Thoracic aorta (tissue), 2 donors: Measurements from ENCODE around the gene CLASP2. TPM values are rescaled to one million over a fixed set of nuclear protein-coding genes. Genes with fewer than 3 reads are reported as not detected.

ENCODE experiments used
- ATAC-seq: fragments of 150-250 bp; one replicate; pipeline ENCODE4 v1.8.0; 2017; ENCODE audit warnings: low read depth; ENCODE audit not compliant: insufficient number of reproducible peaks, low FRiP score
- DNase-seq: peaks from one replicate; pipeline ENCODE4 v3.0.0-alpha.2; 2020; ENCODE audit warnings: low spot score
- H3K27ac ChIP-seq, 2 donors: fragments of 200-600 bp; sonication (generic); 1 replicate in 1 of 2; 2 replicates in 1 of 2; pipeline ENCODE4 v1.5.1; 2016; ENCODE audit warnings: mild to moderate bottlenecking in 2 of 2, moderate library complexity in 2 of 2
- H3K27me3 ChIP-seq: fragments of 200-600 bp; sonication (generic); replicated peaks from 2 replicates; pipeline ENCODE4 v1.6.0; 2016; ENCODE audit warnings: mild to moderate bottlenecking; ENCODE audit not compliant: insufficient read depth
- H3K36me3 ChIP-seq: fragments of 200-600 bp; sonication (generic); one replicate; pipeline ENCODE4 v1.5.1; 2016
- H3K4me1 ChIP-seq, 2 donors: fragments of 200-600 bp; sonication (generic); 1 replicate in 1 of 2; 2 replicates in 1 of 2; pipeline versions ENCODE4 v1.5.1 to v1.6.0; 2016; ENCODE audit warnings: low read depth in 2 of 2, mild to moderate bottlenecking in 1 of 2; ENCODE audit not compliant: control insufficient read depth in 1 of 2
- H3K4me3 ChIP-seq: fragments of 200-600 bp; sonication (generic); 2 replicates; pipeline ENCODE4 v1.5.1; 2016; ENCODE audit warnings: mild to moderate bottlenecking
- H3K9me3 ChIP-seq: fragments of 200-600 bp; sonication (generic); 2 replicates; pipeline ENCODE4 v1.5.1; 2016
- CTCF ChIP-seq: fragments of 200-600 bp; sonication (generic); IDR thresholded peaks from one replicate; pipeline ENCODE4 v1.5.1; 2019; ENCODE audit warnings: antibody characterized with exemption
- total RNA-seq, 2 donors: library from RNA; depleted of rRNA; stranded (reverse); fragments of >200 nt; gene quantifications; one replicate each; pipeline versions ENCODE4 v1.1.0 to v1.2.3, GENCODE V29; 2016

Gene CLASP2
- total RNA-seq, 2 donors from 2014 or later = 122 to 126 TPM

- no peak for ATAC-seq
- no peak for DNase-seq
- no peaks in the 10 kb centered on the region for H3K4me1 ChIP-seq
- H3K27ac ChIP-seq = no peak overlapping the region
- H3K36me3 ChIP-seq = peaks cover 32% of the 10 kb centered on the region
- TF ChIP-seq CTCF = no peak
- H3K27me3 ChIP-seq = no peaks in the 10 kb centered on the region
- H3K9me3 ChIP-seq = no peaks in the 10 kb centered on the region
- H3K4me3 ChIP-seq = no peak overlapping the region
Observed at GRCh38 chr3:33505027-33505426, 213.0 kb downstream of the CLASP2 start.

- DNase-seq (no peak), ATAC-seq (no peak)
- no peaks in the 10 kb centered on the region for H3K4me1 ChIP-seq
- peaks cover 5% of the 10 kb centered on the region for H3K36me3 ChIP-seq
- H3K27ac ChIP-seq = no peak overlapping the region
- H3K4me3 ChIP-seq = no peak overlapping the region
- no peaks in the 10 kb centered on the region for H3K9me3 ChIP-seq
- no peaks in the 10 kb centered on the region for H3K27me3 ChIP-seq
- TF ChIP-seq CTCF = no peak
Observed at GRCh38 chr3:33496449-33496848, 221.6 kb downstream of the CLASP2 start.

GRCh38 chr3:33491721-33492120, 226.3 kb downstream of the CLASP2 start:
- Histone ChIP-seq H3K27ac (no peak overlapping the region), H3K4me1 (no peaks in the 10 kb centered on the region), H3K9me3 (no peaks in the 10 kb centered on the region), H3K4me3 (no peak overlapping the region), H3K27me3 (no peaks in the 10 kb centered on the region), H3K36me3 (no peaks in the 10 kb centered on the region)
- ATAC-seq (no peak), DNase-seq (no peak)
- TF ChIP-seq CTCF = no peak

- Histone ChIP-seq H3K9me3 (no peaks in the 10 kb centered on the region), H3K27me3 (no peaks in the 10 kb centered on the region), H3K4me1 (no peaks in the 10 kb centered on the region), H3K36me3 (no peaks in the 10 kb centered on the region), H3K27ac (no peak overlapping the region), H3K4me3 (no peak overlapping the region)
- no peak for DNase-seq
- no peak for ATAC-seq
- TF ChIP-seq CTCF = no peak
Observed at GRCh38 chr3:33490641-33491241, 227.3 kb downstream of the CLASP2 start.

- no peaks in the 10 kb centered on the region for H3K9me3 ChIP-seq
- no peak overlapping the region for H3K4me3 ChIP-seq
- no peak overlapping the region for H3K27ac ChIP-seq
- DNase-seq (no peak), ATAC-seq (no peak)
- H3K4me1 ChIP-seq = no peaks in the 10 kb centered on the region
- TF ChIP-seq CTCF = no peak
- no peaks in the 10 kb centered on the region for H3K27me3 ChIP-seq
- H3K36me3 ChIP-seq = no peaks in the 10 kb centered on the region
Observed at GRCh38 chr3:33488683-33489082, 229.4 kb downstream of the CLASP2 start.
